GM19328 (cell line): ENCODE results near the gene SHISA6.

ENCODE experiments used
- ATAC-seq: cut with Tn5 transposase; IDR thresholded peaks from one replicate; pipeline ENCODE4 v1.9.1; 2021; ENCODE audit warnings: mild to moderate bottlenecking, moderate library complexity; ENCODE audit not compliant: unreplicated experiment

SHISA6 gene

DNA sequence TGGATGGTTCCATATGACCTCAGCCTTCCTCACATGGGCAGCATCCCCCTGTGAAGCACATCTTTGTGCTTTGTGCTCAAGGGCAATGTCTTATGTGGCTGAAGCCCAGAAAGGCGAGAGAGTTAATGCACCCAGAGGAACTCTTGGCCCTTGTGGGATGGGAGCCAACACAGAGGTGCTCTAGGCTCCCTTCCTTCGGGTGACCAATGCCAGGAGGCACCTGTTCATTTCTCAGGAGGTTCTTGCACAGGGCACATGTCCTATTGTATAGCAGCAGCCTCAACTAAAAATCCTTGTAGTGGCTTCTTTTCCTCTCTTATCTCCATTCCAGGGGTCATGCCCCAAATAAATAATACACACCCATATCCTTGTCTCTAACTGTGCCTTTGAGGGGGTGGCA, 273.6 kb downstream of the SHISA6 start:
- no peak for ATAC-seq

DNA sequence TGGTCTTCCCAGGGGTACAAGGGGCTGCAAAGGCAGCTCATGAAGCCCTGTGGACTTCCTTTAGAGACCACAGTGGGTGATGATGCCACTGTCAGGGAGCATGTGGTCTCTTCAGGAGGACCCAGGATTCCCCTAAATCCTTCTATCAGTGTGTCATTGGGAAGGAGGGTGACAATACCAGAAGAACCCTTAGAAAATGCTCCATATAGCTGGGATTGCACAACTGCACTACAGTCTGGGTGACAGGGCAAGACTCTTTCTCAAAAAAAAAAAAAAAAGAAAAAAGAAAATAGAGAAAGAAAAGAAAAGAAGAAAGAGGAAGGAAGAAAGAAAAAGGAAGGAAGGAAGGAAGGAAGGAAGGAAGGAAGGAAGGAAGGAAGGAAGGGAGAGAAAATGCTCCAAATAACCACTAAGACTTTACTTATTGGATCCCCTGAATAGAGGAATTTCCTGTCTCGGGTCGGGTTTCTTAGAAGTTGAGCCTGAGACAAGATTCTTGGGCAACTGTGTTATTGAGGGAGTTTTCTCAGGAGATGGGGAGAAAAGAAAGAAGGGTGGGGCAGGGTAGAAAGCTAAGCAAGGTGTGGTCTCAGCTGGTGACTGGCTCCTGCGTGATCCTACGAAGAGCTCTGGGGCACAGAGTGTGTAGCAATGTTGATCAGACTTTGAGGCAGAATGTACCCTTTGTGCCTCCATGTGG, 274.1 kb downstream of the SHISA6 start:
- no peak for ATAC-seq

DNA sequence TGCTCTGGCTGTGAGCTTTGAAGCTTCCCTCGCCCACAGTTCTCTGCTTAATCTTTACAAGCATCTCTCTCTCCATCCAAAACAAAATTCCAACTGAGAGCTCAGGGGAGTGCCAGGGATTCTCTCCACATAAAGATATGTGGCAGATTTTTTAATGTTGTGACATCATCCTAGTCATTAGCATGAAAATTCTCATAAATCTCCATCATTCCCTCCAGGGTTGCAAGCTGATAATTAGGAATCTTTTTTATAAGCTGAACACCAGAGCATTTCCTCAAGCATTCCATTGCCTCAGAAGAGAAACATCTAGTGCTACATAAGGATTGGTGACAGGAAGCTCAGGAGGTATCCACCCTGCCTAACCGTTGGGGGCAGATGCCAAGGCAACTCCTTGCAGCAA, 274.9 kb downstream of the SHISA6 start:
- no peak for ATAC-seq

DNA sequence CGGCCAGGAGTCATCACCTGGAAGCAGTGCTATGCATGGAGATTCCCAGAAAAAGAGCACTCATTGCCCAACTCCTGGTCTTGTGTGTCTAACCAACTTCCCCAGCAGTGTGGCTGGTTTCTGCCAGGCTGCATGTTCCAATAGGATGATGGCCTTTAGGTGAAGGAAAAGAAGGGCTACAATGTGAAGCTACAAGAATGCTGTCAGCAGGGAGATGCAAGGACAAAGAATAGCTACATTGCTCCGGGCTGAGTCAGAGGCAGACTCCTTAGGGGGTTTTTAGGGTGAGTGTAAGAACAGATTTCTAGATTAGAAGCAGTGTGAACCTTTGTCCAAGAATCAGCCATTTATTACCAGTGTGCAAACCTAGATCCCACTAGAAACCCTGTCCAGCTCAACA, 294.2 kb downstream of the SHISA6 start:
- no peak for ATAC-seq

DNA sequence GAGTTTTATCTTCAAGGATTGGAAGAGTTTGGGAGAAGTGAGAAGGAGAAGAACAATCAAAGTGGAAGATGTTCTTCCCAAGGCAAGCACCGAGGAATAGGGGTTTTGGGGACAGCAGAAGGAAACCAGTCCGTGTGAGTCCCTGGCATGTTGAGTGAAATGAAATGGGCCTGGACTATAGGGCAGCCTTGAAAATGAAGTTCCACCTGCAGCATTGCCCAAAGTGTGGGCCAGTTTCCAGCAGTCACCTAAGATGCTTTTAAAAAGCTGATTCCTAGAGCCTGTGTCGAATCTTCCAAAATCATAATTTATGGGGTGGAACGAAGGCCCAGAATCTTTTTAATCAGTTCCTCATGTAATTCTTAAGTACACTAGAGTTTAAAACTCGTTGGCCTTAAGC, 297.4 kb downstream of the SHISA6 start:
- no peak for ATAC-seq

DNA sequence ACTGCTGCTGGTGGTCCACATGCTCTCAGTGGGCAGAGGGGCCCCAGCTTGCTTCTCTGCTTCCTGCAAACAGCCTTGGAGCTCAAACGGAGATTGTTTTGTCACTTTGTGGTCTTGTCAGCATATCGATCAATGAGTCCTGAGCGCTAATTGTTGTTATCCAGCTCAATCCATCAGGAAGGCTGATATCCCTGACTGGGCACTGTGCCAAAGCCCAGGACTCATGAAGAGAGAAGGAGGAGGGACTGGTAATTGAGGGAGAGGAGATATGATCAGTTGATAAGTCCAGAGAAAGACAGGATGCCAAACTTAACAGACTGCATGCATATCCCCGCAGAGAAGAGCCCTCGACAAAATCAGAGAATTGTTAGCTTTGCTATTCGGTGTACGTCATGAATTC, 298.6 kb downstream of the SHISA6 start:
- no peak for ATAC-seq

DNA sequence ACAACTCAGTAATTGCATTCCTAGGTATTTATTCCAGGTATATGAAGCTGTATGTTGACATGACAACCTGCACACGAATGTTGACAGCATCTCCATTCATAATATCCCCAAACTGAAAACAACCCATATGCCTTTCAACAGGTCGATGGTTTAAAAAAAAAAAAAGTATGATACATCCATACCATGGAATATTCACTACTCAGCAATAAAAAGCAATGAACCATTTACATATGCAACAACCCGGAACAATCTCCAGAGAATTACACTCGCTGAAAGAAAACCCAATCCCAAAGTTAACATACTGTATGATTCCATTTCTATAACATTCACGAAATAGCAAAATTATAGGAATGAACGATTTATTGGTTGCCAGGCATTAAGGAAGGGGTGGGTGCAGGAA, 304.0 kb downstream of the SHISA6 start:
- no peak for ATAC-seq

DNA sequence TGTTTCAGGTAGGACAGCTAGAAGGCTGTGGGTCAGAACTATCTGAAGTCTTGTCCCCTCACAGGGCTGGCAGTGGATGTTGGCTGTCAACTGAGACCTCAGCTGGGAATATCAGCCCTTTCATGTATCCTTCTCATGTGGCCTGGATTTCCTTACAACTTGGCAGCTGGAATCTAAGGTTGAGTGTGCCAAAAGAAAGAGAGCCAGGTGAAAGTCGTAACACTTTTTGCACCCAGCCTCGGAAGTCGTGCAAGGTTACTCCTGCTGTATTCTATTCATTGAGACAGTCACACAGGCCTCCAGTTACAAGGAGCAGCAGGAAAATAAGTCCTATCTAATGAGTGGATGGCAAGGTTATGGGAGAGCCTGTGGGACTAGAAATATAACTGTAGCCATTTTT, 304.7 kb downstream of the SHISA6 start:
- no peak for ATAC-seq

DNA sequence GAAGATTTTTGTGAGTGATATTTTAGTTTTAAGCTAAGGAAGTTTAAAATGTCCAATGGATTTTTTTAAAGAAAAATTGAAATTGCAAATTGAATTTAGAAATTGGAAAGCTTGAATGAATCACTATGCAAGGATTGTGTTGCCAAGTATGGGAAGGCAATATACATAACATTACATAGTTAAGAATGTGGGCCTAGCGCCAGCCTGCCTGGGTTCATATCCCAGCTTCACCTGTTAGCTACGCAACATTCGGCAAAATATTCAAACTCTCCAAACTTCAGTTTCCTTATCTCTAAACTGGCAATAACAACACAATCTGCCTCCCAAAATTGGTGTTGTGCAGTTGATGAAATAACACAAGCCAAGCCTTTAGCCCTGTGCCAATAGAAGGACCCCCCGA, 306.8 kb downstream of the SHISA6 start:
- no peak for ATAC-seq

DNA sequence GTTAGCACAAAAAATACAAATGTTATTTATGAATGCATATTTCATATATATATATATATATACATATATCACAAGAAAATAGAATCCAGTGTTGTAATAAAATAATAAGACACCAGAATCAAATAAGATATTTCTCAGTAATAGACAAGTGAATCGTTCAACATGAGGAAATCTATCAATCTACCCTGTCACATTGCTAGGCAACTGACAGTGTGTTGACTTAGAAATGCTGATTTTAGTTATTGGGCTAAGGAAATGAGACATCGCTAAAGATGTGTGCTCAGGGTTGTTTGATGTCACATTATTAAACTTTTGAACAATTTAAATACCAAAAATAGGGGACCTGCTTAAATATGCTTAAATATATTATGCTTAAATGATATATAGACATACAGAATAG, 307.4 kb downstream of the SHISA6 start:
- ATAC-seq: no peak

DNA sequence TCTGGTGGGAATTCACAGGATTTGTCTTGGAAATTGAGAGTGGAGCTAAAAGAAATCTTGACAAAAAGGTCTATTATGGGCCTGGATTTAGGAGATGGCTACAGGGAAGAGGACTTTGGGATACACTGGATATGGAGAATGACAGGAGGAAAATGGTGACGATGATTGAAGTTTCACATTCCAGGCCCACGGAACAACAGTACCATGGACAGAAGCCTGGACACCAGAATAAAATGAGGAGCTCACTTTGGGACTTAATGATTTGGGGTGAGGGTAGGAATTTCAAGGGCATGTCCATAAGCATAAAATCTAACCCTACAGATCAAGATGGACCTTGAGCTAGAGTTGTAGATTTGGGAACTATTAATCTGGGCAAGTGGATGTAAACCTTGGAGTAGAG, 309.4 kb downstream of the SHISA6 start:
- no peak for ATAC-seq

DNA sequence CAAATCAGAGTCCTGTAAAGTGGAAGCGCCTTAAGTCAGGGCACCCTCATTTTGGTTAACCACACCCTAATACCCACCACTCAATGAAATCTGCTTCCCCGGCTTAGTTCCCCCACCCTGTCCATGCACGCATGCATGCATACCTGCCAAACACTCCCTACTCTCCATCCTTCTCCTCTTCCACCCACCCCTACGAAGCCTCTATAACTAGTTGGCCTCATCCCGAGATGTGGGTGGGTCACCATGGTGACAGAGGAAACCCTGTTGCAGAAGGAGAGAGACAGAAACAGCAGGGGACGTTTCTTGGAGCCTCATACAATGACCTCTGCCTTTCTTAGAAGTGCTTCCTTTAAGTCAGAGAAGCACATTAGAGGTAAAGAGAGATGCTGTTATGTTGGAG, 310.4 kb downstream of the SHISA6 start:
- ATAC-seq: no peak

DNA sequence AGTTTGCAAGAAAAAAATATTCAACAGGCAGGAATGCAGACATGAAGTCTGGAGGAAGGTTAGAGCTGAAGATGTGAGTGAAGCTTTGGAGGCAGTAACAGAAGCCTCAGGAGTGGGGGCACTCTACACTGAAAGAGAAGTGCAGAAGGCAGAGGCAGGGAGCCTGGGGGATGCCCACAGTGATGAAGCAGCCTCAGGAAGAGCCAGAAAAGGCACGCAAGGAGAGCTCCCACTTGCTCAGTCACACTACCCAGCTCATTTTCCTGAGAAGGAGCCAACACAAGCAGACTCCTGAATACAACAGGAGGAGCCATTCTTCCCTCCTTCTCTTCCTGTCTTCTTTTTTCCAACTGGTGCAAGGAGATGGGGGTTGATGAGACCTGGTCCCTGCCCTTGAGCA, 312.1 kb downstream of the SHISA6 start:
- ATAC-seq: no peak

DNA sequence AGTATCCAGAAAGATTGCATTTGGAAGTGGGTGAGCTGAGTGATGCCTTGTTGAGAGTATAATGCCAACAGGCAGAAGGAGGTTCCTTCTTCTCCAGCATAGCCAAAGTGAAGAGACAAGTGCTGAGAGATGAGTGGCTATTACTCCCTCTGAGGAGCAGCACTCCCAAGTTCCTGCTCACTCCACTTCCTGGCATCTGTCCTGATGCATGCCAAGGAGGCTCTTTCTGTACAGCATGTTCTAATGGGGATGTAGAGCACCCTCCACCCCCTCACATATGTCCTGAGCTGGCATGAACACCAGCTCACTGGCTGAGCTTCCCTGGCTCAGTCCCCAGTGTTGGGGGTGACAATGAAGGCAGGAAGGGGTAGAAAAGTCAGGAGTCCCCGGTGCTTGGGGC, 313.0 kb downstream of the SHISA6 start:
- no peak for ATAC-seq

DNA sequence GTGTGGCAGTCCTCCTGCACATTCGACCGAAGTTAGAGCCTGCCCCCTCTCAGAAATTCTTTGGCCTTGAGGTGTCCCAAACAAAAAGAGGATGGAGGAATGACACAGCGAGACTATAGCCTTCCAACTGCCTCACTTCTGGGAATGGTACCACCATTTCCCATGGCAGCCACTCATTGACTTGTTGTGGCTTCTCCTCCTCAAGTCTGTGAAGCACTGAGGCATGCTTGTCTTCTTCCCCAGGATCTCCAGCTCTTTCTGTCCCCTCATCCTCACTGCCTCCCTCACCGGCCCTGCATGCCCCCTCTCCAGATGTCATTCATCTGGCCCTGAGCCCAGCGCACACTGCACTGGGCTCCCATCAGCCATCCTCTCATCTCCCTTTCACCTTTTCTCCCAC, 313.5 kb downstream of the SHISA6 start:
- no peak for ATAC-seq

DNA sequence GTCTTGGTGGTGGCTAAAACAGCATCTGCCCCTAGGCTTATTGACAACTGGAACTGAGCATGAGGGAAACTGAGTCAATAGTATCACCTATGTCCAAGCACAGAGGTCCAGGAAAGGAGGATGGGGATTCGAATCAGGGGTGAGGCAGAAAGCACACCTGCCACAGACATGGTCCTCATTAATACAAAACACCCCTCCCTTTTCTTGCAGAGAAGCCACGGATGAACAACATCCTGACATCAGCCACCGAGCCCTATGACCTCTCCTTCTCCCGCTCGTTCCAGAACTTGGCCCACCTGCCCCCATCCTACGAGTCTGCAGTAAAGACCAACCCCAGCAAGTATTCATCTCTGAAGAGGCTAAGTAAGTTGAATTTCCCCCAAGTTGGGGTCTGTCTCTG, 314.5 kb downstream of the SHISA6 start:
- ATAC-seq: no peak

DNA sequence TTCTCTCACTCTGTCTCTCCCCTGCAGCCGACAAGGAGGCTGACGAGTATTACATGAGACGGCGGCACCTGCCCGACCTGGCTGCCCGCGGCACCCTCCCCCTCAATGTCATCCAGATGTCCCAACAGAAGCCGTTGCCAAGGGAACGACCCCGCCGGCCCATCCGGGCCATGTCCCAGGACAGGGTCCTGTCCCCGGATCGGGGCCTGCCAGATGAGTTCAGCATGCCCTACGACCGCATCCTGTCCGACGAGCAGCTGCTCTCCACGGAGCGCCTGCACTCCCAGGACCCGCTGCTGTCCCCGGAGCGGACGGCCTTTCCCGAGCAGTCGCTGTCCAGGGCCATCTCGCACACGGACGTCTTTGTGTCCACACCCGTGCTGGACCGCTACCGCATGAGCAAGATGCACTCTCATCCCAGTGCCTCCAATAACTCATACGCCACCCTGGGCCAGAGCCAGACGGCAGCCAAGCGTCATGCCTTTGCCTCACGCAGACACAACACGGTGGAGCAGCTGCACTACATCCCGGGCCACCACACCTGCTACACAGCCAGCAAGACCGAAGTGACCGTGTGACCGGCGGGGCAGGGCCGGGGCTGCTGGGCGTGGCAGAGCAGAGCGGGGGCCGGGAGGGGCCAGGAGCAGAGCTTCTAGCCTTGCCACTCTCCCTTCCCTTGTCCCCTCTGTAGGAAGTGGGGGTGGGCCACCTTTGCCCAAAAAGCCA, 316.9 kb downstream of the SHISA6 start:
- no peak for ATAC-seq

DNA sequence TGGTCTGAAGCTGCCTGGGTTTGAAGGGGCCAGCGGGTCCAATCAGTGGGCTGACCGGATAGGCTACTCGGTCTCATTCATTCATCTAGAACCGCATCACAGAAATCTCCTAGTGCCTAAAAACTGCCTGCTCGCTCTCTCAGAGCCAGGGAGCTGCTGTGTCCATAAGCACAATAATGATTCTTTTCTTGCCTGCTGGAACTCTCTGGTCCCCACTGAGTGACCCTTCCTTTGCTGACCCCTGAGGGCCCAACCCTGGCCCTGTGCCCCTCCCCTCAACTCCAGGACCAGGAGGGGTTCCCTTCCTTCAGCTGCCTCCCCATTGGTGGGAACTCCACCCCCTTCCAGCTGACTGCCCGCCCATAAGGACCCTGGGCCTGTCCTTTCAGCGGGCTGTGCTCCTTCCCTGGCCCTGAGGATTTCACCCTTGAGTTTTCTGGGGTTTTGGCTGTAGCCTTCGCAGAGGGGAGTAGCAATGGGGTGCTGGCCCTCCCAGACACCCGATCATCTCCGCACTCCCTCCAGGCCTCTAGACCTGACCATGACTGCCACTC, 317.7 kb downstream of the SHISA6 start:
- ATAC-seq: no peak

DNA sequence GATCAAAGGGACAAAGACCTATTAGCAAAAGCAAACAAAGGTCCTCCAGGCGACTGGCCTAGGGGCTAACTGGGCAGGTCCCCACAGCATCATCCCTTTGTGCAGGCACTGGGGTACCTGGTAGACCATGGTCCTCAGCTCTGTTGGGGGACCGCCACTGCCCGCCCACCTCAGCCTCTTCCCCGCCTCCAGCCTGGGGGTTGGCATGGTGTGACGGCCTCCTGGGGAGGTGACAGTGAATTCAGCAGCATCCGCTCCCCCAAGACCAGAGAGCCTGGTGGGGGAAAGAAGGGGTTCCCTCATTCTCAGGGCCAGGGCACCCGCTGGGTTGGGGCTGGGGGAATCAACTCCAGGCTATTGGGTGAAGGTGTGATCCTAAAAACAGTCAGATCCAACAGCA, 318.6 kb downstream of the SHISA6 start:
- no peak for ATAC-seq

DNA sequence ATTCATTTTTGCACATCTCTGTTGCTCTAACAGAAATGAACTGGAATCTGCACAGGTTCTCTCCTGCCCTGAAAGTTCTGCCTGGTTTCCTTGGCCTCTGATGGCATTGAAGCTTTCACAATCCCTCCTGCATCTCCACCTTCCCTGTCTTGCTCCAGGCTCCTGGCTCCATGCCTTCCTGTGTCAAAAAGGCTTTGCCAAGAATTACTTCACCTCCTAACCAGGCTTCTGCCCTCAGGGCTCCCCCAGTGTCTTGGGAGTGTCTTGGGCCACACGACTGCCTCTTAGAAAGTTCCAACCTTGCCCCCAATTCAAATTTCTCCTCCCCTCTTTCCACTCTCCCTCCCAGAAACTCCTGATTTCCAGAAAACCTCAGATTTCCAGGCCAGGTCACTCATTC, 320.3 kb downstream of the SHISA6 start:
- ATAC-seq: no peak

DNA sequence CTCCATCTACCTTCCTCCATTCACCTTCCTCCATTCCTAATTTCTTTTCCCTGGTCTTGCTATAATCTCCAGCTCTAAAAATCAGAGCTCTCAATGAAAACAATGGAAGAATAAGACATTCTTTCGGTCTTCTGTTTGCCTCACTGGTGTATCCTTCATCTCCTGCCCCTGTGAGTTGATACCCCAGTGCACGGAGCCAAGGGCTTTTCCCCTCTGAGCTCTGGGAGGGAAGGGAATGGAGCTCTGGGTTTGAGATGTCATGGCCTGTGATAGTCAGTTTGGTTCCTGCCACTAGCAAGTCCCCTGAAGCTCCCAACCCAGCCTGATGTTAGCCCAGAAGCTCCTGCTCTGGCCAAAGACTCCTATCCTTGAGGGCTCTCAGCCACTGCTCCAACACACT, 320.7 kb downstream of the SHISA6 start:
- ATAC-seq: no peak

DNA sequence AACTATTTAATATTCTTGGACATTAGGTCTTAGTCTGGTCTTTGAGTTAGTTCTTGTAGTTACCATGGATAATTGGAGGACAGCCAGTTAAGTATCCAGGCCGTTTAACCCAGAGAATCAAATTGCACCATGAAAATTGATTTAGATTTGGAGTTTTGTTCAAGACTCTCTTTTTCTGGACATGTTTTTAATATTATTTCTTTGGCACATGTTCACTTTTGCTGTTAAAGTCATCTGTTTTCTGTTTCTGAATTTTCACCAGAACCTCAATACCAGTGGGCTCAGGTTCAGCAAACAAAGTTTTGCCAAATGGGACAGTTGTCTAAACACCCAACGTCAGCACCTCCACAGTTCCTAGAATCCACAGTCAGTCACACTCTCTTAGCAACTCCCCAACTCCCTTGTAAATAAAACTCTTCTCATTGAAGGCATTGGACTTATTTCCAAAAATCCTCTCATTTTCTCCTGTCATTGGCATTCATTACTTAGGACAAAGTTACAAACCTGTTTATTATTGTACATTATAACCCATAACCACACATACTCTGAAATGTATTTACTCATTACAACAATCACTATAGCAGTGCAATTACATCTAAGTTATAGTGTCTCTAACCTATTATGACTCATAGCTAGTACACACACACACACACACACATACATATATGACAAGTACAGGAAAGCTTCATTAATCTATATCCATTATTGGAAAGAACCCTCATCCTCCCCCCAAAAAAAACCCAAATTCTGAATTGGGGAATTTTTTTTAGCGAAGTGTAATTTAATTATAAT, 323.8 kb downstream of the SHISA6 start:
- no peak for ATAC-seq
